Neural progenitor cell (in vitro differentiated cells): ENCODE data around the gene ATP1A4. TPM values are rescaled to one million over a fixed set of nuclear protein-coding genes. Genes with fewer than 3 reads are reported as not detected.

ENCODE experiments used
- DNase-seq: peaks from one replicate; pipeline ENCODE4 v3.0.0-alpha.2; 2016; ENCODE audit warnings: low spot score
- H2AFZ ChIP-seq: fragments of 200-600 bp; sonication (generic); replicated peaks from 2 replicates; pipeline ENCODE4 v1.6.1; 2016; ENCODE audit warnings: antibody characterized with exemption
- H3F3A ChIP-seq: fragments of 200-600 bp; sonication (generic); 2 replicates; pipeline ENCODE4 v1.6.1; 2016; ENCODE audit warnings: antibody characterized with exemption, low read depth
- H3K27ac ChIP-seq: fragments of 200-600 bp; sonication (generic); 2 replicates; pipeline ENCODE4 v1.5.1; 2016; ENCODE audit warnings: mild to moderate bottlenecking
- H3K27me3 ChIP-seq: fragments of 200-600 bp; sonication (generic); 2 replicates; pipeline ENCODE4 v1.6.1; 2016; ENCODE audit warnings: mild to moderate bottlenecking, moderate library complexity
- H3K36me3 ChIP-seq: fragments of 200-600 bp; sonication (generic); 2 replicates; pipeline ENCODE4 v1.5.1; 2016
- H3K4me1 ChIP-seq: fragments of 200-600 bp; sonication (generic); 2 replicates; pipeline ENCODE4 v1.6.1; 2016; ENCODE audit warnings: mixed run types
- H3K4me2 ChIP-seq: fragments of 200-600 bp; sonication (generic); 2 replicates; pipeline ENCODE4 v1.6.1; 2016
- H3K4me3 ChIP-seq: fragments of 200-600 bp; sonication (generic); 2 replicates; pipeline ENCODE4 v1.5.1; 2016
- H3K79me2 ChIP-seq: fragments of 200-600 bp; sonication (generic); 2 replicates; pipeline ENCODE4 v1.6.1; 2016; ENCODE audit warnings: low read depth
- H3K9ac ChIP-seq: fragments of 200-600 bp; sonication (generic); 2 replicates; pipeline ENCODE4 v1.6.1; 2016
- H3K9me3 ChIP-seq: fragments of 200-600 bp; sonication (generic); 2 replicates; pipeline ENCODE4 v1.5.1; 2016; ENCODE audit warnings: low read depth
- H4K20me1 ChIP-seq: fragments of 200-600 bp; sonication (generic); 2 replicates; pipeline ENCODE4 v1.6.1; 2016; ENCODE audit warnings: low read depth
- H3K27ac Mint-ChIP-seq: 3 replicates; pipeline ENCODE4 v1.8.0; 2021; ENCODE audit warnings: mixed read lengths
- H3K27me3 Mint-ChIP-seq: 2 replicates; pipeline ENCODE4 v1.8.0; 2022; ENCODE audit warnings: low read depth, mild to moderate bottlenecking, inconsistent platforms, moderate library complexity, mixed read lengths; ENCODE audit not compliant: insufficient read depth
- H3K36me3 Mint-ChIP-seq: 3 replicates; pipeline ENCODE4 v1.8.0; 2021; ENCODE audit warnings: mixed read lengths
- H3K4me1 Mint-ChIP-seq: 3 replicates; pipeline ENCODE4 v1.8.0; 2021; ENCODE audit warnings: mixed read lengths
- H3K4me3 Mint-ChIP-seq: 3 replicates; pipeline ENCODE4 v1.8.0; 2021; ENCODE audit warnings: mild to moderate bottlenecking, moderate library complexity, mixed read lengths
- H3K9me3 Mint-ChIP-seq: 3 replicates; pipeline ENCODE4 v1.8.0; 2020; ENCODE audit warnings: mixed read lengths
- EZH2 ChIP-seq: fragments of 200-600 bp; sonication (generic); IDR thresholded peaks from 2 replicates; pipeline ENCODE4 v1.6.1; 2017; ENCODE audit warnings: antibody characterized with exemption, mild to moderate bottlenecking, moderate library complexity
- EZH2phosphoT487 ChIP-seq: fragments of 200-600 bp; sonication (generic); IDR thresholded peaks from 2 replicates; pipeline ENCODE4 v1.6.1; 2017; ENCODE audit warnings: antibody characterized with exemption
- total RNA-seq: library from RNA; depleted of rRNA; stranded (reverse); fragments of >200 nt; gene quantifications from 2 replicates; pipeline ENCODE4 v1.2.3, GENCODE V29; 2015; ENCODE audit warnings: low replicate concordance
- TF ChIP-seq, protein P1 (sequence below): fragments of 200-600 bp; sonication (generic); IDR thresholded peaks from 2 replicates; pipeline ENCODE4 v1.5.1; 2017; ENCODE audit warnings: antibody characterized with exemption, mild to moderate bottlenecking

ATP1A4 gene
- total RNA-seq, 1 donor from 2014 or later, result 0.17 TPM

DNA sequence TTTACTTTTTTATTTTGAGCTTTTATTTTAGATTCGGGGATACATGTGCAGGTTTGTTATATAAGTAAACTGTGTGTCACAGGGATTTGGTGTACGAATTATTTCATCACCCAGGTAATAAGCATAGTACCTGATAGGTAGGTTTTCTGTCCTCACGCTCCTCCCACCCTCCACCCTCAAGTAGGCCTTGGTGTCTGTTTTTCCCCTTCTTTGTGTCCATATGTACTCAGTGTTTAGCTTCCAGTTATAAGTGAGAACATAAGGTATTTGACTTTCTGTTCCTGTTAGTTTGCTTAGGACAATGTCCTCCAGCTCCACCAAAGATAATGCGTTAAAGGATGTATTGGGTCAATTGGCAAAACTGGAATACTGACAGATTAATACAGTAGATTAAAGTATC, 5.8 kb downstream of the ATP1A4 start:
- Histone ChIP-seq H3F3A (no peaks in the 10 kb centered on the region), H3K79me2 (no peaks in the 10 kb centered on the region), H3K4me1 (no peaks in the 10 kb centered on the region), H3K36me3 (no peaks in the 10 kb centered on the region), H3K9ac (no peak overlapping the region), H2AFZ (no peak overlapping the region), H3K27me3 (no peaks in the 10 kb centered on the region), H3K4me2 (no peak overlapping the region), H3K27ac (no peak overlapping the region), H4K20me1 (no peaks in the 10 kb centered on the region), H3K4me3 (no peak overlapping the region), H3K9me3 (no peaks in the 10 kb centered on the region)
- Mint-ChIP-seq H3K4me3 (no peak overlapping the region), H3K4me1 (peaks cover 12% of the 10 kb centered on the region), H3K27me3 (peaks cover 4% of the 10 kb centered on the region), H3K27ac (no peak overlapping the region), H3K36me3 (no peaks in the 10 kb centered on the region), H3K9me3 (no peaks in the 10 kb centered on the region)
- TF ChIP-seq EZH2 (no peak), EZH2phosphoT487 (no peak)
- TF ChIP-seq, protein P1, sequence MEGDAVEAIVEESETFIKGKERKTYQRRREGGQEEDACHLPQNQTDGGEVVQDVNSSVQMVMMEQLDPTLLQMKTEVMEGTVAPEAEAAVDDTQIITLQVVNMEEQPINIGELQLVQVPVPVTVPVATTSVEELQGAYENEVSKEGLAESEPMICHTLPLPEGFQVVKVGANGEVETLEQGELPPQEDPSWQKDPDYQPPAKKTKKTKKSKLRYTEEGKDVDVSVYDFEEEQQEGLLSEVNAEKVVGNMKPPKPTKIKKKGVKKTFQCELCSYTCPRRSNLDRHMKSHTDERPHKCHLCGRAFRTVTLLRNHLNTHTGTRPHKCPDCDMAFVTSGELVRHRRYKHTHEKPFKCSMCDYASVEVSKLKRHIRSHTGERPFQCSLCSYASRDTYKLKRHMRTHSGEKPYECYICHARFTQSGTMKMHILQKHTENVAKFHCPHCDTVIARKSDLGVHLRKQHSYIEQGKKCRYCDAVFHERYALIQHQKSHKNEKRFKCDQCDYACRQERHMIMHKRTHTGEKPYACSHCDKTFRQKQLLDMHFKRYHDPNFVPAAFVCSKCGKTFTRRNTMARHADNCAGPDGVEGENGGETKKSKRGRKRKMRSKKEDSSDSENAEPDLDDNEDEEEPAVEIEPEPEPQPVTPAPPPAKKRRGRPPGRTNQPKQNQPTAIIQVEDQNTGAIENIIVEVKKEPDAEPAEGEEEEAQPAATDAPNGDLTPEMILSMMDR, result no peak
- no peak for DNase-seq

DNA sequence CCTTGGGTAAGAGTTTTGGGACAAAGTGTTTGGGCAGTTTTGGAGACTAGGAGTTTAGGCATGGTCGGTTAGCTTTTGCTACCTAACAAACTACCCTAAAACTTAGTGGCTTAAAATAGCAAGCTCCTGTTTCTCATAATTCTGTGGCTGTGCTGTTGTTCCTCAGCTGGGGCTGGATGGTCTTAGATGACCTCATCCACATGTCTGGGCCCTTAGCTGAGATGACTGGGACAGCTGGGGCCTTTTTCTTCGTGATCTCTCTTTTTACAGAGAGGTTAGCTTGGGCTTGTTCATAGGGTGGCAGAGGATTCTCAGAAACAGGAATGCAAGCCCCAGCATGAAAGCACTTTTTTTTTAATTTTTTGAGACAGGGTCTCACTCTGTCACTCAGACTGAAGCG, 6.6 kb downstream of the ATP1A4 start:
- Histone ChIP-seq H3K9me3 (no peaks in the 10 kb centered on the region), H3K4me1 (peaks cover 3% of the 10 kb centered on the region), H3K4me3 (no peak overlapping the region), H3F3A (no peaks in the 10 kb centered on the region), H3K4me2 (no peak overlapping the region), H3K27ac (no peak overlapping the region), H4K20me1 (no peaks in the 10 kb centered on the region), H2AFZ (no peak overlapping the region), H3K79me2 (no peaks in the 10 kb centered on the region), H3K9ac (no peak overlapping the region), H3K27me3 (no peaks in the 10 kb centered on the region), H3K36me3 (no peaks in the 10 kb centered on the region)
- no peaks in the 10 kb centered on the region for H3K36me3 Mint-ChIP-seq
- H3K9me3 Mint-ChIP-seq, result no peaks in the 10 kb centered on the region
- H3K27me3 Mint-ChIP-seq, result peaks cover 4% of the 10 kb centered on the region
- H3K27ac Mint-ChIP-seq, result no peak overlapping the region
- no peak overlapping the region for H3K4me3 Mint-ChIP-seq
- no peak for TF ChIP-seq EZH2phosphoT487
- TF ChIP-seq, protein P1, result no peak
- no peak for TF ChIP-seq EZH2
- no peak for DNase-seq
- H3K4me1 Mint-ChIP-seq, result peaks cover 14% of the 10 kb centered on the region

DNA sequence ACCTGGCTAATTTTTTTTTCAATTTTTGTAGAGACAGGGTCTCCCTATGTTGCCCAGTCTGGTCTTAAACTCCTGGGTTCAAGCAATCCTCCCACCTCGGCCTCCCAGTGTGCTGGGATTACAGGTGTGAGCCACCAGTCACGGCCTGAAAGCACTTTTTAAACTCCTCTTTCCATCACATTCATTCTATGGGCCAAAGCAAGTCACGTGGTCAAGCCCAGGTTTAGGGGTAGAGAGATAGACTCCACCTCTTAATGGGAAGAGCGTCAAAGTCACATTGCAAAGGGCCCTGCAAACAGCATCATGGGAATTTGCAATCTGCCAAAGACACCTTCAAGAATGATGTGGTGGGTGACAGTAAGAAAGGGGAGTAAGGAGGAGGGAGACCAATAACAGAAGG, 7.1 kb downstream of the ATP1A4 start:
- Histone ChIP-seq H3K9ac (no peak overlapping the region), H3K4me2 (no peak overlapping the region), H3K79me2 (no peaks in the 10 kb centered on the region), H3K27ac (no peak overlapping the region), H2AFZ (no peak overlapping the region), H3K4me1 (peaks cover 3% of the 10 kb centered on the region), H3K4me3 (no peak overlapping the region), H3K27me3 (no peaks in the 10 kb centered on the region), H3F3A (no peaks in the 10 kb centered on the region), H4K20me1 (no peaks in the 10 kb centered on the region), H3K9me3 (no peaks in the 10 kb centered on the region), H3K36me3 (no peaks in the 10 kb centered on the region)
- TF ChIP-seq EZH2 (no peak), EZH2phosphoT487 (no peak)
- TF ChIP-seq, protein P1, result no peak
- Mint-ChIP-seq H3K27me3 (peaks cover 5% of the 10 kb centered on the region), H3K4me3 (no peak overlapping the region), H3K4me1 (peaks cover 16% of the 10 kb centered on the region), H3K9me3 (peaks cover under 1% of the 10 kb centered on the region), H3K27ac (no peak overlapping the region), H3K36me3 (no peaks in the 10 kb centered on the region)
- DNase-seq, result no peak

DNA sequence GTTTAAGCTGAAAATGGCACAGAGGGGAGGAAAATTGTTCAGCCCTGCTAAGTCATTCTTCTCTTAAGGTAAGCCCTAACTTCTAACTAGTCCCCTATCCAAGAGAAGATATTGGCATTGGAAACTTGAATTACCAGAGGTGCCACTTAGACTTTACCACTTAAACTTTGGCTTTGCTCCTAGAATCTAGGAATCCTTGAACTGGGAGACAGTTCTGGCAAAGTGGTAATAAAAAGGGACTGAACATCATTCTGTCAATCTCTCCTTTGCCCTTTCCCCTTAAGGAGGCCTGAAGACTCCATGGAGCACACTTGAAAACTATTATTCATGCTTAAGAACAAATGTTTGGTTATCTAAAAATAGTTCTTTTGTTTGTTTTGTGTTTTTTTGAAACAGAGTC, 8.4 kb downstream of the ATP1A4 start:
- DNase-seq, result no peak
- Histone ChIP-seq H3K9me3 (no peaks in the 10 kb centered on the region), H3K36me3 (no peaks in the 10 kb centered on the region), H3F3A (no peaks in the 10 kb centered on the region), H2AFZ (no peak overlapping the region), H3K4me2 (no peak overlapping the region), H3K27ac (no peak overlapping the region), H3K9ac (no peak overlapping the region), H3K4me1 (peaks cover 3% of the 10 kb centered on the region), H3K27me3 (no peaks in the 10 kb centered on the region), H4K20me1 (no peaks in the 10 kb centered on the region), H3K4me3 (no peak overlapping the region), H3K79me2 (no peaks in the 10 kb centered on the region)
- Mint-ChIP-seq H3K36me3 (no peaks in the 10 kb centered on the region), H3K9me3 (peaks cover 3% of the 10 kb centered on the region), H3K27me3 (peaks cover 8% of the 10 kb centered on the region), H3K4me1 (peaks cover 18% of the 10 kb centered on the region), H3K4me3 (no peak overlapping the region), H3K27ac (no peak overlapping the region)
- TF ChIP-seq EZH2 (no peak), EZH2phosphoT487 (no peak)
- TF ChIP-seq, protein P1, result no peak
